WTC11 (cell line): ENCODE results near the gene MYH11.

Source experiments
- MXD4 ChIP-seq: fragments of 250-450 bp; sonication (Bioruptor Pico); IDR thresholded peaks from 2 replicates; pipeline ENCODE4 v1.8.0; 2021; ENCODE audit warnings: mild to moderate bottlenecking, moderate library complexity, borderline replicate concordance
- TF ChIP-seq, protein P1 (sequence below): fragments of 200-600 bp; IDR thresholded peaks from 2 replicates; pipeline ENCODE4 v1.8.0; 2022; ENCODE audit warnings: antibody characterized with exemption

DNA sequence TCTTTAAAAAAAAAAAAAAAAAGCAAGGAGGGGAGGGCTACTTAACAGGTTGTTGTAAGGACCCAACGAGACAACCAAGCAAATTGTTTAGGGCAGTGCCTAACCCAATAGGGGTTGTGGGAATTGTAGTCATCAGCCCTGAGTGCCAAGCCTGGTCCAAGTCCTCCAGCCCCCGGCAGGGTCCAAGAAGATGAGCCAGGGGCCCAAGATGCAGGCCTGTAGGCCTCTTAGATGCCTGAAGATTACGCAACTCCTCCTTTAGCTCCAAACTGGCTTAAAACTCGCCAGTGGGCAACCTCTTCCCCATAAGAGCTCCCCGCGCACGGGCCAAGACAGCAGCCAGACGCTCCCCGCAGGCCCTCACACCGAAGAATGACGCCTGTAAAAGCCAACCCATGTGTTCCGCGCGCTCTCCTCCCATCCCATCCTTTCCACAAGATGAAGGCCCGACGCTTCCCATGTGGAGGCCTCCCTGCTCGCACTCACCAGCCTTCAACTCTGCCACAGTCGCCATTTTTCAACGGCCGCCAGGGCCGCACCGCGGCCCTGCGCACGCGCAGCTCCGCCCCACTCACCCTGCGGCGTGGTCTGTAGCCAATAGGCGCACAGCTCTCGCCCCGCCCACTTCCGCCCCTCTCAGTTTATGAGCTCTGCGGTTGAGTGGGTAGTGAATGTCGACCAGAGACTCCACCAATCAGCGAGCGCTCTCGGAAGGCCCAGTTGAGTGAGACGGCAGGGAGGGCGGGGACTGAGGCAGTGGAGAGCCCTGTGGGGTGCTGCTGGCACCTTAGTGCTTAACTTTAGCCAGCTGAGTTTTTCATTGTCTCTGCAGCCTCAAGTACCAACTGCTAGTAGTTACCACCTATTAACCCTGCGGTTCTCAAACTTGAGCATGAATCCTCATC, 31.5 kb upstream of the MYH11 start, which contains the start of gene CEP20:
- TF ChIP-seq, protein P1, sequence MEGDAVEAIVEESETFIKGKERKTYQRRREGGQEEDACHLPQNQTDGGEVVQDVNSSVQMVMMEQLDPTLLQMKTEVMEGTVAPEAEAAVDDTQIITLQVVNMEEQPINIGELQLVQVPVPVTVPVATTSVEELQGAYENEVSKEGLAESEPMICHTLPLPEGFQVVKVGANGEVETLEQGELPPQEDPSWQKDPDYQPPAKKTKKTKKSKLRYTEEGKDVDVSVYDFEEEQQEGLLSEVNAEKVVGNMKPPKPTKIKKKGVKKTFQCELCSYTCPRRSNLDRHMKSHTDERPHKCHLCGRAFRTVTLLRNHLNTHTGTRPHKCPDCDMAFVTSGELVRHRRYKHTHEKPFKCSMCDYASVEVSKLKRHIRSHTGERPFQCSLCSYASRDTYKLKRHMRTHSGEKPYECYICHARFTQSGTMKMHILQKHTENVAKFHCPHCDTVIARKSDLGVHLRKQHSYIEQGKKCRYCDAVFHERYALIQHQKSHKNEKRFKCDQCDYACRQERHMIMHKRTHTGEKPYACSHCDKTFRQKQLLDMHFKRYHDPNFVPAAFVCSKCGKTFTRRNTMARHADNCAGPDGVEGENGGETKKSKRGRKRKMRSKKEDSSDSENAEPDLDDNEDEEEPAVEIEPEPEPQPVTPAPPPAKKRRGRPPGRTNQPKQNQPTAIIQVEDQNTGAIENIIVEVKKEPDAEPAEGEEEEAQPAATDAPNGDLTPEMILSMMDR: no peak
- TF ChIP-seq MXD4 (CRISPR knock-in tag): no peak
